ENCODE results near the gene GADD45GIP1.
"Not testable (repeated sequence)": the region's sequence is repeated elsewhere in the genome, so short reads cannot be mapped to it uniquely, and the experiment has no call there.

Gene GADD45GIP1

GRCh38 chr19:12982648-12983047 lies 25.6 kb upstream of the GADD45GIP1 start:
- TF ChIP-seq SPI1 (IDR thresholded peaks at IDR 0.05; ENCODE audit: low read depth, low read length): no peak
- no peak for TF ChIP-seq PAX5 (IDR thresholded peaks at IDR 0.05; ENCODE audit: insufficient read depth, low read length, severe bottlenecking)
- TF ChIP-seq TAF1 (IDR thresholded peaks at IDR 0.05; ENCODE audit: low read depth, low read length): no peak
- TF ChIP-seq POU2F2 (IDR thresholded peaks at IDR 0.05; ENCODE audit: low read depth, low read length): no peak
- no peak for TF ChIP-seq POLR2A (IDR thresholded peaks at IDR 0.05; ENCODE audit: low read depth, low read length)
- FAIRE-seq (no peak), DNase-seq (ENCODE audit: insufficient read length, low spot score) (no peak)

GRCh38 chr19:12979974-12980373 lies 23.0 kb upstream of the GADD45GIP1 start:
- DNase-seq (ENCODE audit: insufficient read length, low spot score) (no peak), FAIRE-seq (no peak)
- no peak for TF ChIP-seq SPI1 (IDR thresholded peaks at IDR 0.05; ENCODE audit: low read depth, low read length)
- TF ChIP-seq PAX5 (IDR thresholded peaks at IDR 0.05; ENCODE audit: insufficient read depth, low read length, severe bottlenecking): no peak
- no peak for TF ChIP-seq POLR2A (IDR thresholded peaks at IDR 0.05; ENCODE audit: low read depth, low read length)
- TF ChIP-seq POU2F2 (IDR thresholded peaks at IDR 0.05; ENCODE audit: low read depth, low read length): no peak
- TF ChIP-seq POLR2AphosphoS5 (IDR thresholded peaks at IDR 0.05; ENCODE audit: low read depth, low read length): no peak
- TF ChIP-seq TAF1 (IDR thresholded peaks at IDR 0.05; ENCODE audit: low read depth, low read length): no peak

GRCh38 chr19:12976109-12976508 lies 19.1 kb upstream of the GADD45GIP1 start:
- FAIRE-seq: not testable (repeated sequence)

GRCh38 chr19:12975221-12975741 lies 18.3 kb upstream of the GADD45GIP1 start:
- no peak for FAIRE-seq
- no peak for DNase-seq (ENCODE audit: insufficient read length, low spot score)
- TF ChIP-seq POU2F2 (IDR thresholded peaks at IDR 0.05; ENCODE audit: low read depth, low read length) (no peak), POLR2AphosphoS5 (IDR thresholded peaks at IDR 0.05; ENCODE audit: low read depth, low read length) (no peak), TAF1 (IDR thresholded peaks at IDR 0.05; ENCODE audit: low read depth, low read length) (no peak), POLR2A (IDR thresholded peaks at IDR 0.05; ENCODE audit: low read depth, low read length) (no peak), PAX5 (IDR thresholded peaks at IDR 0.05; ENCODE audit: insufficient read depth, low read length, severe bottlenecking) (no peak), SPI1 (IDR thresholded peaks at IDR 0.05; ENCODE audit: low read depth, low read length) (no peak)

More at GRCh38 chr19:12976109-12976508, 19.1 kb upstream of the GADD45GIP1 start:
- DNase-seq (ENCODE audit: insufficient read length, low spot score): not testable (repeated sequence)

GRCh38 chr19:12974301-12975220 lies 17.5 kb upstream of the GADD45GIP1 start:
- FAIRE-seq (no peak), DNase-seq (ENCODE audit: insufficient read length, low spot score) (no peak)
- no peak for TF ChIP-seq POLR2A (IDR thresholded peaks at IDR 0.05; ENCODE audit: low read depth, low read length)
- no peak for TF ChIP-seq PAX5 (IDR thresholded peaks at IDR 0.05; ENCODE audit: insufficient read depth, low read length, severe bottlenecking)
- TF ChIP-seq TAF1 (IDR thresholded peaks at IDR 0.05; ENCODE audit: low read depth, low read length): no peak
- no peak for TF ChIP-seq SPI1 (IDR thresholded peaks at IDR 0.05; ENCODE audit: low read depth, low read length)
- no peak for TF ChIP-seq POLR2AphosphoS5 (IDR thresholded peaks at IDR 0.05; ENCODE audit: low read depth, low read length)
- no peak for TF ChIP-seq POU2F2 (IDR thresholded peaks at IDR 0.05; ENCODE audit: low read depth, low read length)

- no peak for DNase-seq (ENCODE audit: insufficient read length, low spot score)
- TF ChIP-seq TAF1 (IDR thresholded peaks at IDR 0.05; ENCODE audit: low read depth, low read length): no peak
- TF ChIP-seq PAX5 (IDR thresholded peaks at IDR 0.05; ENCODE audit: insufficient read depth, low read length, severe bottlenecking): no peak
- TF ChIP-seq SPI1 (IDR thresholded peaks at IDR 0.05; ENCODE audit: low read depth, low read length): no peak
- TF ChIP-seq POU2F2 (IDR thresholded peaks at IDR 0.05; ENCODE audit: low read depth, low read length): no peak
- no peak for TF ChIP-seq POLR2A (IDR thresholded peaks at IDR 0.05; ENCODE audit: low read depth, low read length)
- no peak for TF ChIP-seq POLR2AphosphoS5 (IDR thresholded peaks at IDR 0.05; ENCODE audit: low read depth, low read length)
- no peak for FAIRE-seq
Measured at GRCh38 chr19:12973236-12973635, 16.2 kb upstream of the GADD45GIP1 start.

GRCh38 chr19:12970070-12970820 lies 13.2 kb upstream of the GADD45GIP1 start:
- DNase-seq (ENCODE audit: insufficient read length, low spot score) (no peak), FAIRE-seq (no peak)
- TF ChIP-seq POLR2AphosphoS5 (IDR thresholded peaks at IDR 0.05; ENCODE audit: low read depth, low read length) (no peak), SPI1 (IDR thresholded peaks at IDR 0.05; ENCODE audit: low read depth, low read length) (no peak), TAF1 (IDR thresholded peaks at IDR 0.05; ENCODE audit: low read depth, low read length) (no peak), POLR2A (IDR thresholded peaks at IDR 0.05; ENCODE audit: low read depth, low read length) (no peak), PAX5 (IDR thresholded peaks at IDR 0.05; ENCODE audit: insufficient read depth, low read length, severe bottlenecking) (no peak), POU2F2 (IDR thresholded peaks at IDR 0.05; ENCODE audit: low read depth, low read length) (no peak)

GRCh38 chr19:12969292-12969988 lies 12.4 kb upstream of the GADD45GIP1 start, which contains the start of gene DAND5:
Gene DAND5 (plus strand): TSS chr19:12969576. CDS start chr19:12969661, 85 bp downstream.
- no peak for TF ChIP-seq POLR2AphosphoS5 (IDR thresholded peaks at IDR 0.05; ENCODE audit: low read depth, low read length)
- TF ChIP-seq POU2F2 (IDR thresholded peaks at IDR 0.05; ENCODE audit: low read depth, low read length): no peak
- no peak for TF ChIP-seq TAF1 (IDR thresholded peaks at IDR 0.05; ENCODE audit: low read depth, low read length)
- TF ChIP-seq POLR2A (IDR thresholded peaks at IDR 0.05; ENCODE audit: low read depth, low read length): no peak
- no peak for TF ChIP-seq SPI1 (IDR thresholded peaks at IDR 0.05; ENCODE audit: low read depth, low read length)
- TF ChIP-seq PAX5 (IDR thresholded peaks at IDR 0.05; ENCODE audit: insufficient read depth, low read length, severe bottlenecking): no peak
- DNase-seq (ENCODE audit: insufficient read length, low spot score) (no peak), FAIRE-seq (no peak)

- DNase-seq (ENCODE audit: insufficient read length, low spot score) (no peak), FAIRE-seq (no peak)
- no peak for TF ChIP-seq SPI1 (IDR thresholded peaks at IDR 0.05; ENCODE audit: low read depth, low read length)
- TF ChIP-seq POLR2AphosphoS5 (IDR thresholded peaks at IDR 0.05; ENCODE audit: low read depth, low read length): no peak
- TF ChIP-seq POU2F2 (IDR thresholded peaks at IDR 0.05; ENCODE audit: low read depth, low read length): no peak
- no peak for TF ChIP-seq PAX5 (IDR thresholded peaks at IDR 0.05; ENCODE audit: insufficient read depth, low read length, severe bottlenecking)
- TF ChIP-seq POLR2A (IDR thresholded peaks at IDR 0.05; ENCODE audit: low read depth, low read length): no peak
- TF ChIP-seq TAF1 (IDR thresholded peaks at IDR 0.05; ENCODE audit: low read depth, low read length): no peak
Measured at GRCh38 chr19:12967907-12968306, 10.9 kb upstream of the GADD45GIP1 start.

Measured in GM12891 (cell line).